Omental fat pad (tissue), 4 donors: ENCODE data around the gene LYSMD1. TPM values are rescaled to one million over a fixed set of nuclear protein-coding genes. Genes with fewer than 3 reads are reported as not detected.
A peak's percentile ranks its signal among the peaks of the same experiment; 100 is the strongest.

ENCODE experiments used
- ATAC-seq: fragments of 150-250 bp; one replicate; pipeline ENCODE4 v1.9.1; 2016; ENCODE audit warnings: mild to moderate bottlenecking, moderate library complexity; ENCODE audit not compliant: low FRiP score
- DNase-seq: peaks from one replicate; pipeline ENCODE4 v3.0.0-alpha.2; 2019; ENCODE audit warnings: low spot score
- total RNA-seq, 4 donors: library from RNA; depleted of rRNA; stranded (reverse); fragments of >200 nt; gene quantifications; one replicate each; pipeline ENCODE4 v1.1.0, GENCODE V29; 2016
- TF ChIP-seq, protein P1 (sequence below), 3 donors: fragments of 450-650 bp; IDR thresholded peaks; one replicate each; pipeline ENCODE4 v1.5.1; 2016 to 2017; ENCODE audit warnings: antibody characterized with exemption in 3 of 3, mild to moderate bottlenecking in 3 of 3, moderate library complexity in 2 of 3

Gene LYSMD1
- total RNA-seq, 4 donors from 2014 or later, result 4.1 to 11.0 (median 9.8) TPM

GRCh38 chr1:151145304-151146071 lies 20.2 kb downstream of the LYSMD1 start:
- DNase-seq (no peak), ATAC-seq (peak; percentile 1)
- TF ChIP-seq, protein P1, sequence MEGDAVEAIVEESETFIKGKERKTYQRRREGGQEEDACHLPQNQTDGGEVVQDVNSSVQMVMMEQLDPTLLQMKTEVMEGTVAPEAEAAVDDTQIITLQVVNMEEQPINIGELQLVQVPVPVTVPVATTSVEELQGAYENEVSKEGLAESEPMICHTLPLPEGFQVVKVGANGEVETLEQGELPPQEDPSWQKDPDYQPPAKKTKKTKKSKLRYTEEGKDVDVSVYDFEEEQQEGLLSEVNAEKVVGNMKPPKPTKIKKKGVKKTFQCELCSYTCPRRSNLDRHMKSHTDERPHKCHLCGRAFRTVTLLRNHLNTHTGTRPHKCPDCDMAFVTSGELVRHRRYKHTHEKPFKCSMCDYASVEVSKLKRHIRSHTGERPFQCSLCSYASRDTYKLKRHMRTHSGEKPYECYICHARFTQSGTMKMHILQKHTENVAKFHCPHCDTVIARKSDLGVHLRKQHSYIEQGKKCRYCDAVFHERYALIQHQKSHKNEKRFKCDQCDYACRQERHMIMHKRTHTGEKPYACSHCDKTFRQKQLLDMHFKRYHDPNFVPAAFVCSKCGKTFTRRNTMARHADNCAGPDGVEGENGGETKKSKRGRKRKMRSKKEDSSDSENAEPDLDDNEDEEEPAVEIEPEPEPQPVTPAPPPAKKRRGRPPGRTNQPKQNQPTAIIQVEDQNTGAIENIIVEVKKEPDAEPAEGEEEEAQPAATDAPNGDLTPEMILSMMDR (IDR thresholded peaks at IDR 0.05), result peak in 1 of 3 donors; percentile 3

GRCh38 chr1:151144474-151145303 lies 21.0 kb downstream of the LYSMD1 start:
- no peak for DNase-seq
- ATAC-seq, result no peak
- TF ChIP-seq, protein P1 (IDR thresholded peaks at IDR 0.05), result no peak

DNA sequence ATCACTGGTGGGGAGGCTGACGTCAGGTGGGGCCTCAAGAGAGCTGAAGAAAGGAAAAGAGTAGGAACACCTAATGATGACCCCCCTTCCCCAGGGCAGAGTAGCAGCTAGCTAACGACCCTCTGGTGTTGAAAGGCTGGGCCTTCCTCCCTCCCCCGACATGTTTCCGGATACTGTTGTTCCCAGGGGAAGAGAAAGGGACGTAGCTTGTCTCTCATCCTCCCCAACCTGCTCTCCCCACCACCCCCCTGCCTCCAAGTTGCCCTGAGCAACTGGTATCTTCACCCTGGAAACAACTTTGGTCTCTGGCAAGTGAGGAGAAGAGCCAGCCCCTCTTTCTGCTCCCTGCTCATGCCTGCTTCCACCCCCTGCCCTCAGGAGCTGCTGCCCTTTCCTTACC lies 21.7 kb downstream of the LYSMD1 start:
- ATAC-seq (no peak), DNase-seq (no peak)
- TF ChIP-seq, protein P1 (IDR thresholded peaks at IDR 0.05), result no peak

GRCh38 chr1:151143057-151143435 lies 22.7 kb downstream of the LYSMD1 start:
- TF ChIP-seq, protein P1 (IDR thresholded peaks at IDR 0.05), result no peak
- no peak for DNase-seq
- ATAC-seq, result no peak

DNA sequence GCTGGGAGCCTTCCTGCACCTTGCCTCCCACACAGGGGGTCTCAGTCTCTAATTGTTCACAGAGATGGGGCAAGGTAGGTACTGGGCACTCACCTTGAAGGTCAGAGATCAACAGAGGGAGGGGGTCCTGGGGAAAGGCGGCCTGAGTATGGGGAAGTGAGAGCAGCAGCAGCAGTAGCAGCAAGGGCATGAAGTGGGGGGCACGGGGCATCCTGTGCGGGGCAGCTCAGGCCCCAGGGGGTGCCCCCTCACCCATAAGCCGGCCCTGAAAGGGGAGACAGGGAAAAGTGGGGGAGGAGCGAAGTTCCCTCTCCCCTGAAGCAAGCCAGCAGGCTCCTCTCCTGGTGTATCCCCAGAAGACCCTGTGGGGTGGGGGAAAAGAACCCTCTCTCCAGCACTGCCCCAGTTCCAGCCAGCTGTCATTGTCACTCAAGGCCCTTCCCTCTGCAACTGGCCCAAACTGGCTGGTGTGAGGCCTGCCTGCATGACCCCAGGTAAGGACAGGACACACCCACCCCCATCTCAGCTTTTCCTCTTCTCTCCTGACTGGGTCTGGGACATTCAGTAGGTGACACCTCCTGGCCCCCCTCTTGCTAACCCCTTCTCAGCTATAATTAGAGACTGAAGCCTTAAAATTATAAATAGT lies 23.2 kb downstream of the LYSMD1 start:
- TF ChIP-seq, protein P1 (IDR thresholded peaks at IDR 0.05), result no peak
- DNase-seq (no peak), ATAC-seq (no peak)

DNA sequence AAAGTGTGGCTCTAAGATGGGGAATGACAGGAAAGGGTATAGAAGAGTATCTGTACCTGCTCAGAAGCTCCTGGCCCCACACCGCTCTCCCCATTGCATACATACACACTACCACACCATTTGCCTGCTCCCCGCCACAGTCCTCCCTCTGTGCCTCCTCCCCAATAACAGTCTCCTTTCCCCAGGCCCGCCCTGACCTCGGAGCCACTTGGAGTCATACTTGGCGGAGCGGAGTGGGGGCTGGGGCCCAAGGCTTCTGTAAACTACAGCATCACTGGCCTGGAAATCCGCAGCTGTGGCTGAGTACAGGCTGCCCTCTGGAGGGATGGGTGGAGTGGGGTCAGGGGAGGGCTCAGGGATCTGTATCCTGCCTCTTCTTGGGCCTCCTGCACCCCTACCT lies 27.9 kb downstream of the LYSMD1 start:
- TF ChIP-seq, protein P1 (IDR thresholded peaks at IDR 0.05), result no peak
- no peak for ATAC-seq
- no peak for DNase-seq
